Measurements from ENCODE around the gene NOSIP.

NOSIP gene

GRCh38 chr19:49544154-49544553, 36.2 kb downstream of the NOSIP start:
- no peak for DNase-seq

GRCh38 chr19:49543032-49543431, 37.3 kb downstream of the NOSIP start:
- DNase-seq: no peak

- DNase-seq: no peak
Observed at GRCh38 chr19:49542446-49542845, 37.9 kb downstream of the NOSIP start.

- no peak for DNase-seq
Observed at GRCh38 chr19:49541914-49542313, 38.4 kb downstream of the NOSIP start.

- no peak for DNase-seq
Observed at GRCh38 chr19:49539192-49539952, 41.0 kb downstream of the NOSIP start.

GRCh38 chr19:49538643-49539042, 41.7 kb downstream of the NOSIP start:
- no peak for DNase-seq

GRCh38 chr19:49536921-49537462, 43.4 kb downstream of the NOSIP start:
- DNase-seq: no peak

GRCh38 chr19:49534632-49535385, 45.5 kb downstream of the NOSIP start:
- no peak for DNase-seq

GRCh38 chr19:49533551-49534488, 46.5 kb downstream of the NOSIP start:
- DNase-seq: peak; percentile 94

GRCh38 chr19:49530708-49531107, 49.6 kb downstream of the NOSIP start:
- DNase-seq: no peak

GRCh38 chr19:49528211-49528771, 52.1 kb downstream of the NOSIP start:
- no peak for DNase-seq

GRCh38 chr19:49524812-49525455, 55.4 kb downstream of the NOSIP start:
- no peak for DNase-seq

- no peak for DNase-seq
Observed at GRCh38 chr19:49520705-49521319, 59.5 kb downstream of the NOSIP start.

- DNase-seq: no peak
Observed at GRCh38 chr19:49518033-49518432, 62.3 kb downstream of the NOSIP start.

- DNase-seq: no peak
Observed at GRCh38 chr19:49515767-49516166, 64.6 kb downstream of the NOSIP start.

GRCh38 chr19:49514151-49514550, 66.2 kb downstream of the NOSIP start:
- no peak for DNase-seq

- DNase-seq: no peak
Observed at GRCh38 chr19:49513746-49514118, 66.6 kb downstream of the NOSIP start.

GRCh38 chr19:49512970-49513745, 67.2 kb downstream of the NOSIP start:
- peak; percentile 67 for DNase-seq

- DNase-seq: no peak
Observed at GRCh38 chr19:49507803-49508494, 72.4 kb downstream of the NOSIP start.

GRCh38 chr19:49506575-49507105, 73.7 kb downstream of the NOSIP start:
- DNase-seq: peak; percentile 87

Data from activated CD8-positive, alpha-beta memory T cell treated with anti-CD3 and anti-CD28 coated beads, Interleukin-2, amount 50 U/mL, for 48 hours (primary cell).